GM18951 (cell line): Measurements from ENCODE around the gene SCGB1A1.

Source experiments
- POLR2A ChIP-seq: IDR thresholded peaks from 4 replicates; pipeline ENCODE4 v1.6.1; 2011; ENCODE audit warnings: mild to moderate bottlenecking; ENCODE audit not compliant: insufficient read length, insufficient read depth; ENCODE audit errors: extremely low read depth
- in situ Hi-C: fragments of 300-500 bp; cut with MboI; formaldehyde crosslinking; loops from one replicate; pipeline ENCODE4 v1.12.0; 2022; ENCODE audit warnings: low sequenced_read_pairs, mixed read lengths, inconsistent platforms; ENCODE audit not compliant: unreplicated experiment

SCGB1A1 gene

GRCh38 chr11:62419314-62419929, 589 bp downstream of the SCGB1A1 start:
- in situ Hi-C loops = no loop called here
- TF ChIP-seq POLR2A = no peak

- TF ChIP-seq POLR2A = no peak
- in situ Hi-C loops = no loop called here
Observed at GRCh38 chr11:62419943-62420342, 1.1 kb downstream of the SCGB1A1 start.

- no peak for TF ChIP-seq POLR2A
- in situ Hi-C loops = no loop called here
Observed at GRCh38 chr11:62420882-62421281, 2.0 kb downstream of the SCGB1A1 start.

GRCh38 chr11:62421996-62422395, 3.2 kb downstream of the SCGB1A1 start:
- in situ Hi-C loops = no loop called here
- no peak for TF ChIP-seq POLR2A

DNA sequence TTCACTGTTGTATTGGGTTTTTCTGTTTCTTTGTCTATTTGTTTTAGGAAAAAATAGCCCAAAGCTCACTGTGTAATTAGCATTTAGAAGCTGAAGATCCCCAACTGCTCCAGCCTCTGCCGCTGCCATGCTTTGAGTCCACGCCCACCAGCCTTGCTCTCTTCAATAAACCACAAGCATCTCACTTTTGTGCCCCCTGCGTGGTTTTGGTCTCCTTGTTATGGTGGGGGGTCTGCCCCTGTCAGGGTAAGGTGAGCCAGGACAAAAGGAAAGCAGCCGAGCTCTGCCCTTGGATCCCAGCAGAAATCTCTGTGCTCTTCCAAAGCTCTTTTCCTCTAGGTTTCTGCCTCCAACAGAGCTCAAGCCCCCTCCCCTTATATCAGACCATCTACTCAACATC, 4.2 kb downstream of the SCGB1A1 start:
- in situ Hi-C loops = no loop called here
- no peak for TF ChIP-seq POLR2A

- in situ Hi-C loops = no loop called here
- no peak for TF ChIP-seq POLR2A
Observed at GRCh38 chr11:62427630-62428233, 8.9 kb downstream of the SCGB1A1 start.

- no peak for TF ChIP-seq POLR2A
- in situ Hi-C loops = no loop called here
Observed at GRCh38 chr11:62428871-62429560, 10.2 kb downstream of the SCGB1A1 start.

DNA sequence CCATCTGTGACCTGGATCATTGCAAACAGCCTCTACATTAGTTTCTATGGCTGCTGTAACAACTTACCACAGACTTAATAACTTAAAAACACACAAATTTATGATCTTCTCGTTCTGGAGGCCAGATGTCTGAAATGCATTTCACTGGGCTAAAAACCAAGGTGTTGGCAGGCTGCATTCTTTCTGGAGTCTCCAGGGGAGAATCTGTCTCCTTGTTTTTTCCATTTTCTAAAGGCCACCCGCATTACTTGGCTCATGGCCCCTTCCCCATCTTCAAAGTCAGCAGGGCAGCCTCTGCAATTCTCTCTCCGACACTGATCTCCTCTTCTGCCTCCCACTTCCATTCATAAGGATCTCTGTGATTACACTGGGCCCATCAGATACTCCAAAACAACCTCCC, 11.6 kb downstream of the SCGB1A1 start:
- in situ Hi-C loops = no loop called here
- no peak for TF ChIP-seq POLR2A

GRCh38 chr11:62431171-62431901, 12.5 kb downstream of the SCGB1A1 start:
- in situ Hi-C loops = no loop called here
- no peak for TF ChIP-seq POLR2A

- TF ChIP-seq POLR2A = no peak
- in situ Hi-C loops = no loop called here
Observed at GRCh38 chr11:62432695-62433094, 13.9 kb downstream of the SCGB1A1 start.

DNA sequence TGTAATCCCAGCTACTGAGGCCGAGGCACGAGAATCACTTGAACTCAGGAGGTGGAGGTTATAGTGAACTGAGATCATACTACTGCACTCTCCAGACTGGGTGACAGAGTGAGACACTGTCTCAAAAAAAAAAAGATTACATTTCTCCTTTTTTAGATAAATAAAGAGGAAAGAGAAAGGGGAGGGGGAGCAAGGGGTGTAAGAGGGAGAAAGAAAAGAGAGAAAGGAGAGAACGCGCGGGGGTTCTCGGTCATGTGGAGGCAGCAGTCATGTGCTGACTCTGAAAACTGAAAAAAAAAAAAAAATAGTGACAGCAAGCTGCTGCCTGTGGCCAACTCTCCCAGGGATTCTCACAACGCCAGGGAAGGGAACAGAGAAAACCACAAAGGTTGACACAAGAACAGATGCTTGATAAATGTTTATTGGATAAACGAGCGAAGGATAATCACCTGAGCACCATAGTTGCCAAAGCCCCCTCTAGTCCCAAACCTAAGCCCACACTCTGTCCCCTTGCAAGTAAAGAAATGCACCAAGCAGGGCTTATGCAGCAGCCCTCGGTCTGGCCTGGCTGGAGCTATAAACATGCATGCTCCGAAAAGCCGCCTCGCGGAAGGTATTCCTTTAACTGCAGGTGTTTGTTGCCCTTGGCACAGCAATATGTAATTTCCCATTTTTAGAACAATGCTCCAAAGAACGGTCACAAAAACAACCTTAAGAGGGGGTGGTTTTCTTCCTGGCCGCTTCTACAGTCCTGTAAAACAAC, 14.5 kb downstream of the SCGB1A1 start:
- no peak for TF ChIP-seq POLR2A

DNA sequence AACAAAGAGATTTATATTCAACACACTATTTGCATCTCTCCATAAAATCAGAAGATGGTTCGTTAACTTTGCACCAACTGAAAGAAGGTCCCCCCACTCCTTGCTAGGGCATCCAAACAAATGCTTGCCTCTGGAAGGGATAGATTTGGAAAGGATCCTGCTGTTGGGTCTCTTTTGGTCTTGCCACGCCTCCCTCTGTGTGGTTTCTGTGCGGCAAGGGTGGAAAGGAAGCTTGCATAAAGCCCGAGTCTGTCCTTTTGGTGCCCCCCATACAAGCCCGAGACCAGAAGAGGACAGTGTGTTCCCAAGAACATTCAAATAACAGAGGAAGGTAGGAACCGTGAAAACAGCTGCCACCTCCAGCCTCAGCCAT, 15.1 kb downstream of the SCGB1A1 start:
- in situ Hi-C loops = no loop called here
- TF ChIP-seq POLR2A = no peak

More for the DNA sequence above, 14.5 kb downstream of the SCGB1A1 start:
- in situ Hi-C loops = no loop called here
